ENCODE results near the gene VAC14.
A peak's percentile ranks its signal among the peaks of the same experiment; 100 is the strongest.
"Not testable (repeated sequence)": the region's sequence is repeated elsewhere in the genome, so short reads cannot be mapped to it uniquely, and the experiment has no call there.

The VAC14 gene

DNA sequence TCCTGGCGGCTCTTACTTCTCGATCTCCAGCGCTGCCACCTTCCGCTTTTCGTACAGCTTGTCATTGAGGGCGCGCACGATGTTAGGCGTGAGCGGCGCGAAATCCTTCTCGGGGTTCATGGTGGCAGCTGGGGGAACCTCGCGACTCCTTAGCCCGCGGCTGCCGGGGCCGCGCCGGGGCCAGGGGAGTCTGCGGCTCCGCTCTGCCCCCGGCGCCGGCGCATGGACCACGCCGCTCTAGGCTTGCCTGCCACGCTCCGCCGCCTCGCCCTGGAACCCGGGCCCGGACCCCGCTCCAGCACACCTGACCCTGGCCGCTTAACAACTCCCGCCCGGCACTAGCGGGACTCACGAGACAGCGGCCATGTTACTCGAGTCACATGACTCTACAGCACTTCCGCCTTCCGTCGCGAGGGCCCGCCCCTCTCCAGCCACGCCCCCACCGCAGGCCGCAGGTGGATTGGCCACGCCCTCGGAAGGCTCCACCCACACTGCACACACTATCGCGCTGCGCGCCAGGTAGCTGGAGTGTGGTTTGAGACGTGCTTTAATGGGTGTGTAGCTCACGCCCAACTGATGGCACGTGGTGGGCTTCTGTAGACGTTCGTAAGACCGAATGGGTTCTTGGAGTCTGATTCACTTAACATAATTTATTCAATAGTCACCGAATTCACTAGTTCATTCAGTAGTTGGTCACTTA, at the start of gene VAC14:
VAC14 (minus strand) TSS at position 378 of the 700 bp plus-strand sequence; CDS start at position 120, 258 bp downstream.
- peak; percentile 75 for DNase-seq

DNA sequence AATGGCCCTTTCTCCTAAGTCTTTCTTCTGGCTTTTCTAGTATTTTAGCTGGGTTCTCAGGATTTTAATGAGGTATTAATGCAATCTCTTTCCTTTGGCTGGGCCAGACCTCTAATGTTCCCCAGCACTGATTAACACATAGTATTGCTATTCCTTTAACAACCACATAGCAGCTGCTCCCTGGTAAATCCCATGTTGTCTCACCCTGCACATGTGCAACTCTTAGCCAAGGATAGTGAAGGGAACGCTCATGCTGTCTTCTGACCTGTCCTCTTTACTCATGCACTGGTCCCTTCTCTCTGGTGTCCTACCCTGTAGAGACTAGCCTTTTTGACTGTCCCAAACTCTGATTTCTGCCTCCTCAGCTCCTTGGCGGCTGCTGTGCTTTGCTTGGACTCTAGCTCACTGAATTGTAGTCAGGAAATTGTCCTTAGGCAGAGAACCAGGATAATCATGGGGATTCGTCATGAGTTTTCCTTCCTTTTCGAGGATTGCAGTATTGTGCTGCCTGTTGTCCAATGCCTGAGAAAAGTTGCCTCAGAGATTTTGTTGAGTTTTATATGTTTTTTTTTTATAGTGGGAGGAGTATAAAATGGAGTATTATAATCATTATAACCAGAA, 22.6 kb upstream of the VAC14 start:
- DNase-seq: not testable (repeated sequence)

DNA sequence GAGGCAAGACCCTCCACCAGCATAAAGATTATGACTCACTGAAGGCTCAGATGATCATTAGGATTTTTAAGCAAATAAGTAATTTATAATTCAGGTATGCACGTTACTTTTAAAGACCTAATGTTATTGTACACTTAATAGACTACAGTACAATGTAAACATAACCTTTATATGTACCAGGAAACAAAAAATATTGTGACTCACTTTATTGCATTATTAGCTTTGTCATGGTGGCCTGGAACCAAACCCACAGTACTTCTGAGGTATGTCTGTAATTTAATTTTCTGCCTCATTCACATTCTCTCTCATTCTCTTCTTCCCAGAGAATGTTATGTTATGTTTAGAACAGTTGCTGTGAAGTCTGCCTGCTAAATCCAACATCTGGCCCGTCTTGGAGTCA, 21.8 kb upstream of the VAC14 start:
- not testable (repeated sequence) for DNase-seq

- DNase-seq: not testable (repeated sequence)
Measured at GRCh38 chr16:70818088-70818487, 17.1 kb upstream of the VAC14 start.

- no peak for DNase-seq
Measured at GRCh38 chr16:70809392-70810060, 8.6 kb upstream of the VAC14 start.

DNA sequence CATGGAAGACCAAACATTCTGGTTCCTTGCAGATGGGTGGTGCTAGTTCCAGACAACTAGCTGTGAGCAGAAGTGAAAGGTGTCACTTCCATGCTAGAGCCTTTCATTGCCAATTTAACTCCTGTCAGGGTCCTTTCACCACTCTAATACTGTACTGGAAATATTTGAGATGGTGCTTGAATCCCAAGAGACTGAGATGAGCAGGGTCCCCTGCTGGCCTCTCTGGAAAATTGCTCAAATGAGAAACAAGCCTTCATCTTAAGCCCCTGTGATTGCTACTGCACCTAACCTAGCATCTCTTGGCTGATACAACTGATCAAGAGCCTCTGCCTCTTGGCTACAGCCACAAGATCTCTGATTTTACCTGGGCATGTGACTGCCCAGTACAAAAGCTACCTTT, 7.4 kb upstream of the VAC14 start:
- DNase-seq: no peak

DNA sequence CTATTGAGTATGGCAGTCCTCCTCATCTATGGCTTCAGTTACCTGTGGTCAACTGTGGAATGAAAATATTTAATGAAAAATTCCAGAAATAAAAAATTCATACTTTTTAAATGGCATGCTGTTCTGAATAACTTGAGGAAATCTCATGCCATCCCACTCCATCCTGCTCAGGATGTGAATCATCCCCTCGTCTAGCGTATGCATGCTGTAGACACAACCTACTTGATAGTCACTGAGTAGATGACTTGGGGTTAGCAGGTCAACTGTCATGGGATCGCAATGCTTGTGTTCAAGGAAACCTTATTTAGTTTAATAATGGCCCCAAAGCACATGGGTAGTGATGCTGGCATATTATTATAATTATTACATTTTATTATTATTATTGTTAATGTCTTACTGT, 4.8 kb upstream of the VAC14 start:
- DNase-seq: no peak

DNA sequence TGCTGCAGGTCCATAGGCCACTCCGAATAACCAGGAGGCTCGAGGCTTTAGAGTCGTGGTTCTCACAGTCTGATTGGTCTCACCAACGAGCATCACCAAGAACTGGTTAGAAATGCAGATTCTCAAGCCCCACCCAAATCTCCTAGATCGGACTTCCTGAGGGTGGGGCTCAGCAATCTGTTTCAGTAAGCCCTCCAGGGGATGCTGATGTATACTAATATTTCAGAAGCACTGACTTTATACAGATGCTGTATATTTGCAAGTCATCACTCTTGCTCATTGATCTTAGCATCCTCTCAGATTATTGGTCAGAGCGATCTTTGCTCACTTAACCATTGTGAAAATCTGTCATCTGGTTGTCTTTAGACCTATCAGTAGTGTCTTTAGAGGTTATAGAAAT, 4.4 kb upstream of the VAC14 start:
- DNase-seq: no peak

GRCh38 chr16:70804734-70805169, 3.8 kb upstream of the VAC14 start:
- DNase-seq: no peak

- no peak for DNase-seq
Measured at GRCh38 chr16:70804153-70804733, 3.3 kb upstream of the VAC14 start.

- no peak for DNase-seq
Measured at GRCh38 chr16:70803319-70803718, 2.4 kb upstream of the VAC14 start.

DNA sequence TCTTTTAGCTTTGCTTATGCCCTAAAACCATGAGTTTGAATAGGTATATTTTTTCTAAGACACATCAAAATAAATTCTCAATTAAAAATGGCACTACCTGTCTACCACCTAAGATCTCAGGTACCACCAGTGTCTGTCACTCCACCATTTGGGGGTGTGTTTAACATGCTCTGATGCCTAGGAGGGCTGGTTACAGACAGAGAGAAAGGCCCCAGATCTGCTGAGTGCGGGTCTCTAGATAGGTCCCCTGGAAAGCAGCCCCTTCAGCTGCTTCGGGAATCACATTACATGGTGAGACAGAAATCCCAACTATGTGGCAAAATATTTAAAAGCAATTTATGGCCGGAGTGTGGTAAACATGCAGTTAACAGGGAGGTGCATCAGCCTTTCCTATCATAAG, 653 bp upstream of the VAC14 start:
- no peak for DNase-seq

- no peak for DNase-seq
Measured at GRCh38 chr16:70800311-70800710, 647 bp downstream of the VAC14 start.

DNA sequence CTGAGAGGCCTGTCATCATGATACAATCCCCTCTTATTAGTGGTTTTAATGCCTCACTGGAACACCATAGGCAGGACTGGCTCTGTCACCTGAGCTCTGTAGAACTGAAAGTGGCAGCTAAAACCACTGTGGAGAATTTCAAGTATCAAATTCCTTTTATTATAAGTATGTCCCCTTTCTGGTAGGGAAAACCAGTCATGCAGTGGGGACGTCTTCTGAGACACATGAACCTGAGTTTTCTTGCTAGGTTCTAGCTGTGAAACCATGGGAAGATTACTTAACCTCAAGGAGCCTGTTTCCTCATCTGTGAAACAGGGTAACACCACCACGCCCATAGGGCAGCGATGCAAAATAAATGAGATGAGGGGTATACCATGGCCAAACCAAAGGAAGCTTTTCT, 4.7 kb downstream of the VAC14 start:
- no peak for DNase-seq

DNA sequence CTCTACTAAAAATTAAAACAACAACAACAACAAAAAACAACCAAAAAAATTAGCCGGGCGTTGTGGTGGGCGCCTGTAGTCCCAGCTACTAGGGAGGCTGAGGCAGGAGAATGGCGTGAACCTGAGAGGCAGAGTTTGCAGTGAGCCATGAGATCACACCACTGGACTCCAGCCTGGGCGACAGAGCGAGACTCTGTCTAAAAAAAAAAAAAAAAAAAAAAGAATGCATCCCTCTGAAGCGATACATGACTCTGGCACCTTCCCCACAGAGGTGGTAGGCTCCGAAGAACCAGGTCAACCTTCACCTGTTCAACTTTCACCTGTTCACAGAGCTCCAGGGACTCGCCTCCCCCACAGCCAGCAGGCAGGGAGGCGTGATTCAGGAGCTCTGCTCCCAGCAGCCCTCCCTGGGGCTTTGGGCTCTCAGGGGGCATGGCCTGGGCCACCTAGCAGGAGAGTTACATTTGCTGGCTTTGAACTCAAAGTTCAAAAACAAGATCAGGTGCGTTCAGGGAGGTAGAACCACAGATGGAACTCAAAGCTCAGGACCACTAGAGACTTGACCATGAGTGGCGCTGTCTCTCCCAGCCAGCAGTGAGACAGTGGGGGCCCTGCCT, 5.6 kb downstream of the VAC14 start:
- DNase-seq: no peak

DNA sequence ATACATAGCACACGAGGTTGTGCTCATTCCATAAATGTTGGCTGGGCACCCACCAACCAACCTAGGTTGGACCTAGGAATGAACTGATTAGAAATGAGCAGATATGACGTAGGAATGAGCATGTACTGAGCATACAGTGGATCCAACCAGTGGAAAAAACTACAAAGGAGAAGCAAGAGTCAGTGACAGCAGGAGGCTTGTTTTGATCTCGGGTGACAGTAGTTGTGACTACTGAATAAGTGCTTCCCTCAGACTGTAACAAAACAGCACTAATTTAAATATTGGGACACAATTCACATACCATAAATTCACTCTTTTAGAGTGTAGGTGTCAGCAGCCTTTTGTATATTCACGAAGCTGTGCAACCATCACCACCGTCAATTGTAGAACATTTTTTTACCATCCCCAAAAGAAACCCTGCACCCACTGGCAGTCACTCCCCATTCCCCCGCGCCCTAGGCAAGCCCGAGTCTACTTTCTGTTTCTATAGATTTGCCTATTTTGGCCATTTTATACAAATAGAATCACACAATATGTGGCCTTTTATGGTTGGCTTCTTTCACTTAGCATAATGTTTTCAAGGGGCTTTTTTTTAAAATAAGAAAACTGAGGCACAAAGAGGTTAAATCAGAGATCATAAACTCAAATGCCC, 7.0 kb downstream of the VAC14 start:
- no peak for DNase-seq

DNA sequence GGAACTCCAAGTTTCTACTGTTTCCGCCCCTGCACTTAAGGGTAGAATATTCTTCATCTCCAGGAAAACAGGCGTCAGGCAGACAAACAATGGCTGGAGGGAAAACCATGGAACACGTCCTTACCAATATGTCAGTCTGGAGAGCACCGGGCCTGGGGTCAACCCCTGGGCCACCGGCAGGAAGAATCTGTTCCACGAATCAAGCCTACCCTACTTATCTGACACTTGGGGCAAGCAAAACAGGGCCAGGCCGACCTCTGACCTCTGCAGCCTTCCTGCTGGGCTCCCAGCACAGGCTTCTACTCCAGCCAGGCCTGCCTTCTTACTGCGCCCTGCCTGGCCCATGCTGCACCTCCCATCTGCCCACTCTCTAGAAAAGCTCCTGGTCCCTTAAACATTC, 10.1 kb downstream of the VAC14 start:
- DNase-seq: no peak

DNA sequence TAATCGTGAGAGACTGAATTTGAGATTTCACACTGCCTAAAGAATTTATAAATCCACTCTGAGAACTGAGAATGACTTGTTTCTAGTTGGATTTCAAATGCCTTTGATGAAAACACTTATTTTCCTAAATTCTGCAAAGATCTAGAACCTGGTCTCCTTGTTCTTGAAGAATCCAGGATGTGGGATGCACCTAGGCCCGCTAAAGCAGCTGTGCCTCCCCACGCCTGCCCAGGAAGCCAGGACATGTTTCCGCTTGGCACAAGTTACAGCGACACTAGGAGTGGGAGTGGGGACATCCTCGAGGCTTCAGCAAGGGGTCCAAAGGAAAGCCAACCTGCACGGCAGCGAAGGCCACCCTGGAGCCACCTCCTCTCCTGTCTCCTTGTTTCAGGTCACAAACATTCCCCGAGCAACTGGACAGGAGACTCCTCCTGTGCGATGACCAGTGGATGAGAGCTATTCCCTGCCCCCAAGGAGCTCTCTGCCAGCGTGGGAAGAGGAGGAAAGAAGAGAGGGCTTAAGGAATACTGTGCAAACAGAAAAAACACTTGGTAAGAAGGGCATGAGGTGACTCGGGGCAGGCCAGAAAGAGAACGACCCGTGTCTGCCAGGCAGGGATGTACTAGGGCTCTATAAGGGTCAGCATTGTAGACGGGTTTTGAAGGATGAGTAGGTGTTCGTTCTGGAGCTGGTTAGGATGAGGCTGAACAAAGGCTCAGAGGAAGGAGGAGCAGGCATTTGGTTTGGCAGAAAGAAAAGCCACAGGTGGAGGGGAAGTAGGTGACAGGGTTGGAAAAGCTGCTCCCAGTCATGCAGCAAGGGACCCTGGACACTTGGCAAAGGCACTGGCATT, 11.1 kb downstream of the VAC14 start:
- no peak for DNase-seq

DNA sequence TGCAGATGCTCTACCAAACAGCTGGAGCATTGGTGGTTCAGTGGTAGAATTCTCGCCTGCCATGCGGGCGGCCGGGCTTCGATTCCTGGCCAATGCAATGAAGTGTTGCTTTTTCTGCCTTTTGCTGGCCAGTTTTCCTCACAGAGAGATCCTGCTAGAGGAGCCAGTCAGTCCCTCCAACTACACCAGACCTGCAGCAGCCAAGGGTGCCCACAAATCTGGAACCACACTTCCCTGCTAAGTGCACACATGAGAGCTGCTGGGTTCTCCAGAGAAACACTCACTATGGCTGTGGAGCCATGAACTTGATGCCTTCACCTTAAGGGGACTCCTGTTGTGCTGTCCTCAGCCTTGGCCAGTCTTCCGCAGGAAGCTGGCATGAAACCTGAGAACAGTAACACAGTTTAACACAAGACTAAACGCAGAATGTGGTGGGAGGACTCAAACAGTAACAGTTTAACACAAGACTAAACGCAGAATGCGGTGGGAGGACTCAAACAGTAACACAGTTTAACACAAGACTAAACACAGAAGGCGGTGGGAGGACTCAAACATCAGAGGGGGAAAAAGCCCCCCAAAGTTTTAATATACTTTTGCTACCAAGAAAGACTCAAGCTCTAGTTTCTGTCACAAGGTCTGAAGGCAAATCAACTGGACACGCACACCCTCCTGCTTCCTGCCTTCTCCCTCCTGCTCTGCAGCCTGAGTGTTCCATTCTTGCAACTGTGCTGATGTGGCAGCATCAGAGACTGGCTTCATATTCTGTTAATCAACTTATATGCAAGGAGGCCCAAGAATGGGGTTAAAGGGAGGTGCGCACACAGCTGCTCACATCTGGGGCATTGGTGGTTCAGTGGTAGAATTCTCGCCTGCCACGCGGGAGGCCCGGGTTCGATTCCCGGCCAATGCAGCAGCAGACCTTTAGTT, 12.0 kb downstream of the VAC14 start:
- no peak for DNase-seq

- no peak for DNase-seq
Measured at GRCh38 chr16:70786020-70786755, 14.8 kb downstream of the VAC14 start.

All from NCI-H1417 treated with DMSO at 0.1 percent for 48 hours (cell line).